Smooth muscle cell of trachea (primary cell): ENCODE results near the gene CDK13. TPM values are rescaled to one million over a fixed set of nuclear protein-coding genes. Genes with fewer than 3 reads are reported as not detected.

Experiments
- total RNA-seq: library from RNA; depleted of rRNA; stranded (reverse); fragments of >200 nt; gene quantifications from 2 replicates; pipeline ENCODE4 v1.2.1, GENCODE V29; 2014

Gene CDK13
- total RNA-seq: 65.9 and 73.4 TPM in 2 replicates

GRCh38 chr7:39949971-39950472, at the start of gene CDK13:
Gene CDK13 (plus strand): TSS chr7:39950256. CDS start chr7:39950642, 386 bp downstream.

GRCh38 chr7:40134428-40135316, 184.6 kb downstream of the CDK13 start, which contains the start of the genes MPLKIP and SUGCT:
Gene MPLKIP (minus strand): TSS chr7:40134622. CDS start chr7:40134567, 55 bp downstream.
Gene SUGCT (plus strand): TSS chr7:40135005.

Other genes starting within 250 kb of the CDK13 start
- 17.2 and 17.3 TPM in 2 replicates for gene MPLKIP, start 184.4 kb downstream of the CDK13 start, total RNA-seq
- 8.9 and 12.6 TPM in 2 replicates for gene SUGCT, start 184.7 kb downstream of the CDK13 start, total RNA-seq